Memory B cell (primary cell): ENCODE data around the gene TSGA10IP.
A peak's percentile ranks its signal among the peaks of the same experiment; 100 is the strongest.

Experiments used
- ATAC-seq: fragments of 150-1000 bp; cut with Tn5 transposase; 2 replicates; pipeline ENCODE4 v1.10.0; 2021; ENCODE audit warnings: low read depth, mild to moderate bottlenecking, moderate library complexity
- DNase-seq, 2 donors: peaks; one replicate each; pipeline ENCODE4 v3.0.0; 2022; ENCODE audit warnings: low spot score in 2 of 2
- H3K27ac Mint-ChIP-seq: one replicate; pipeline ENCODE4 v1.8.0; 2022; ENCODE audit warnings: mild to moderate bottlenecking, moderate library complexity, mixed read lengths
- H3K27me3 Mint-ChIP-seq: one replicate; pipeline ENCODE4 v1.8.0; 2022; ENCODE audit warnings: mixed read lengths
- H3K36me3 Mint-ChIP-seq: one replicate; pipeline ENCODE4 v1.8.0; 2022; ENCODE audit warnings: mild to moderate bottlenecking, mixed read lengths
- H3K4me1 Mint-ChIP-seq: one replicate; pipeline ENCODE4 v1.8.0; 2022; ENCODE audit warnings: mixed read lengths
- H3K4me3 Mint-ChIP-seq: one replicate; pipeline ENCODE4 v1.8.0; 2022; ENCODE audit warnings: mild to moderate bottlenecking, moderate library complexity, mixed read lengths
- H3K9me3 Mint-ChIP-seq: one replicate; pipeline ENCODE4 v1.8.0; 2022; ENCODE audit warnings: mixed read lengths

TSGA10IP gene

GRCh38 chr11:65945430-65945911 is at the start of gene TSGA10IP:
TSGA10IP (plus strand) TSS chr11:65945480; CDS start chr11:65945676, 196 bp downstream.
- ATAC-seq (no peak), DNase-seq (no peak)
- H3K4me1 Mint-ChIP-seq, result peaks cover 8% of the 10 kb centered on the region
- no peaks in the 10 kb centered on the region for H3K27me3 Mint-ChIP-seq
- no peak within 1 kb of the TSS for H3K27ac Mint-ChIP-seq
- H3K36me3 Mint-ChIP-seq, result no peaks in the 10 kb centered on the region
- H3K4me3 Mint-ChIP-seq, result no peak within 1 kb of the TSS
- no peaks in the 10 kb centered on the region for H3K9me3 Mint-ChIP-seq

- DNase-seq, result no peak
- H3K4me3 Mint-ChIP-seq, result peak overlapping the region; percentile 55
- H3K4me1 Mint-ChIP-seq, result peaks cover 22% of the 10 kb centered on the region
- no peaks in the 10 kb centered on the region for H3K36me3 Mint-ChIP-seq
- H3K9me3 Mint-ChIP-seq, result no peaks in the 10 kb centered on the region
- H3K27me3 Mint-ChIP-seq, result peaks cover 1% of the 10 kb centered on the region
- ATAC-seq, result no peak
- peak overlapping the region; percentile 35 for H3K27ac Mint-ChIP-seq
Observed at GRCh38 chr11:65895482-65895981, 49.7 kb upstream of the TSGA10IP start.

DNA sequence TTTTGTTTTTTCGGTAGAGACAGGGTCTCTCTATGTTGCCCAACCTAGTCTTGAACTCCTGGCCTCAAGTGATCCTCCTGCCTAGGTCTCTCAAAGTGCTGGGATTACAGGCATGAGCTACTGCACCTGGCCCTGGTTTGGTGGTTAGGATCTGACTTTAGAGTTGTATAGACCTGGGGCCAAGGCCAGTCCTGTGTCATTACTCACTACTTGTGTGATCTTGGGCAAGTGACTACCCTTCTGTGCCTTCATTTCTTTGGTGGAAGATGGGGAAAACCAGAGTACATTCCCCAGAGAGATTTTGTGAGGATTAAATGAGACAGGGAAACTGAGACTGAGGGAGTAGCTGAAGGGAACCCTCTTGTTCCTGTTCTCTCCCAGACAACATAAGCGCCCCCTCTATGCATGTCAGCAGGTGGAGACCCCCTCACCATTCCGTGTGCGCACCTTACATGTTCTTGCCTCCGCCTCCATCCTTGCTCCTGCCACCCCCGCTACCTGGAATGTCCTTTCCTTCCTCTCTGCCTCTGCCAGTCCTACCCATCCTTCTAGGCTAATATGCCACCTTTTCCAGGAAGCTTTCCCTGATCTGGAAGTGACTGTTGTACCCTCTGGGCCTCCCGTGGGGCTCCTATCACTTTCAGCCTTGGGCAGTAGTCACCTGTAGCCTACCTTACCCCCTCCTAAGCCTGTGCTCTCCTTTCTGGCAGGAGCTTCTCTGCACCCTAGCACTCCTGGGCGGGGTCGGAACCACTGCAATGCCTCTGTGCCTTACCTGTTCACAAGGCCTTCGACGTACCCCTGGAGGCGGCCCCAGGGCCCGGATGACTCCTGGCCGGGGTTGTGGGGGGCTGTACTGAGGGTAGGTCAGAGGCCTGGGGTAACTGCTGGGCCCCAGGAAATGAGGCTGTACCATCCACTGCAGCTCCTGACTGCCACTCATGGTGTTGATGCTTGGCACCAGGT is 49.0 kb upstream of the TSGA10IP start:
- H3K9me3 Mint-ChIP-seq, result no peaks in the 10 kb centered on the region
- DNase-seq, result no peak
- no peak for ATAC-seq
- H3K4me3 Mint-ChIP-seq, result no peak overlapping the region
- no peaks in the 10 kb centered on the region for H3K36me3 Mint-ChIP-seq
- H3K27me3 Mint-ChIP-seq, result peaks cover 1% of the 10 kb centered on the region
- H3K27ac Mint-ChIP-seq, result peak overlapping the region; percentile 35
- H3K4me1 Mint-ChIP-seq, result peaks cover 23% of the 10 kb centered on the region

GRCh38 chr11:65897020-65897471 is 48.2 kb upstream of the TSGA10IP start:
- no peak for DNase-seq
- Mint-ChIP-seq H3K27ac (no peak overlapping the region), H3K4me1 (peaks cover 21% of the 10 kb centered on the region), H3K27me3 (peaks cover 2% of the 10 kb centered on the region), H3K4me3 (no peak overlapping the region), H3K36me3 (no peaks in the 10 kb centered on the region), H3K9me3 (no peaks in the 10 kb centered on the region)
- ATAC-seq, result no peak

GRCh38 chr11:65898656-65899355 is 46.5 kb upstream of the TSGA10IP start:
- no peak overlapping the region for H3K27ac Mint-ChIP-seq
- peaks cover 5% of the 10 kb centered on the region for H3K27me3 Mint-ChIP-seq
- H3K4me1 Mint-ChIP-seq, result peaks cover 9% of the 10 kb centered on the region
- H3K4me3 Mint-ChIP-seq, result peak overlapping the region; percentile 81
- ATAC-seq (no peak), DNase-seq (no peak)
- H3K9me3 Mint-ChIP-seq, result no peaks in the 10 kb centered on the region
- H3K36me3 Mint-ChIP-seq, result no peaks in the 10 kb centered on the region

DNA sequence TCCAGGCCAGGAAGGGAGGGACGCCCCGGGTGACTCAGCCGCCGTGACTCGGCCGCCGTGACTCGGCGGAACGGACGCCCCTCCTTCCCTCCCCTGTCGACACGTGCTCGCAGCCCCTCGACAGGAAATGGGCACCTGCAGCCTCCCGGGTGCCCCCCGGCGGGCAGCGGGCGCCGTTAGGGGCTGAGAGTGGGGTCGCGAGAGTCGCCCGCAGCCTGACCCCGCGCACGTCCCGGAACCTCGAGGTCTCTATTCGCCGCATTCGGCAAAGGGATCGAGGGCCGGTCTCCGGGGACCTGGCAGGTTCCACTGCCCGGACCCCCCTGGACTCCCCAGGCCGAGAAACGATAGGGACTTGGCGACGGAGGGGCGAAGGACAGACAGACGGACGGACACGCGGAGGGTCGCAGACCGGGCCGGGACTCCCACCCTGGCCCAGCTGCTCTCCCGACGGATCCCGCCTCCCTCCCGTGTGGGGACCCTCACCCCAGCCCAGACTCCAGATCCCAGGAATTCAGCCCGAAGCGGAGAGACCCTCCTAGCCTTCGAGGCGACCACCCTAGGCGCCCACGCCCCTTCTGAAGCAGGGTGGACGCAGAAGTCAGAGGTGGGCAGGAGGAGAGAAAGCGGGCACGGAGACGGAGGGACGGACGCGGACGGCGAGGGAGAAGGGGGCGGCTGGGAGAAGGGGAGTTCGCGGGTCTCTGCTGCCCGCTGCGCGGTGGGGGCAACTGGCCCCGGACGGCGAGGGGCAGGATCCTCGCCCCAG is 45.7 kb upstream of the TSGA10IP start:
- Mint-ChIP-seq H3K4me3 (peak overlapping the region; percentile 70), H3K27me3 (peaks cover 6% of the 10 kb centered on the region), H3K4me1 (peaks cover 4% of the 10 kb centered on the region), H3K9me3 (no peaks in the 10 kb centered on the region), H3K36me3 (no peaks in the 10 kb centered on the region), H3K27ac (peak overlapping the region; percentile 60)
- DNase-seq (no peak), ATAC-seq (no peak)

GRCh38 chr11:65900125-65900898 is 45.0 kb upstream of the TSGA10IP start, which contains the start of gene FOSL1:
FOSL1 (minus strand) TSS chr11:65900388; CDS start chr11:65900339, 49 bp downstream.
- Mint-ChIP-seq H3K27me3 (peaks cover 6% of the 10 kb centered on the region), H3K36me3 (no peaks in the 10 kb centered on the region), H3K4me1 (peaks cover 4% of the 10 kb centered on the region), H3K9me3 (no peaks in the 10 kb centered on the region), H3K27ac (peak within 1 kb of the TSS; percentile 60), H3K4me3 (peak within 1 kb of the TSS; percentile 70)
- ATAC-seq, result peak; percentile 97
- DNase-seq, result peak; percentile 81 to 90

GRCh38 chr11:65900899-65901180 is 44.4 kb upstream of the TSGA10IP start:
- Mint-ChIP-seq H3K36me3 (no peaks in the 10 kb centered on the region), H3K27me3 (peaks cover 6% of the 10 kb centered on the region), H3K4me3 (no peak overlapping the region), H3K4me1 (peaks cover 4% of the 10 kb centered on the region), H3K27ac (peak overlapping the region; percentile 60), H3K9me3 (no peaks in the 10 kb centered on the region)
- DNase-seq (no peak), ATAC-seq (no peak)

GRCh38 chr11:65903068-65903481 is 42.2 kb upstream of the TSGA10IP start:
- DNase-seq (no peak), ATAC-seq (no peak)
- Mint-ChIP-seq H3K4me3 (no peak overlapping the region), H3K27me3 (peaks cover 12% of the 10 kb centered on the region), H3K4me1 (peaks cover 2% of the 10 kb centered on the region), H3K9me3 (no peaks in the 10 kb centered on the region), H3K27ac (no peak overlapping the region), H3K36me3 (no peaks in the 10 kb centered on the region)

GRCh38 chr11:65903715-65904114 is 41.6 kb upstream of the TSGA10IP start:
- Mint-ChIP-seq H3K9me3 (no peaks in the 10 kb centered on the region), H3K27ac (no peak overlapping the region), H3K4me1 (peaks cover 2% of the 10 kb centered on the region), H3K27me3 (peaks cover 14% of the 10 kb centered on the region), H3K4me3 (no peak overlapping the region), H3K36me3 (no peaks in the 10 kb centered on the region)
- no peak for ATAC-seq
- no peak for DNase-seq

DNA sequence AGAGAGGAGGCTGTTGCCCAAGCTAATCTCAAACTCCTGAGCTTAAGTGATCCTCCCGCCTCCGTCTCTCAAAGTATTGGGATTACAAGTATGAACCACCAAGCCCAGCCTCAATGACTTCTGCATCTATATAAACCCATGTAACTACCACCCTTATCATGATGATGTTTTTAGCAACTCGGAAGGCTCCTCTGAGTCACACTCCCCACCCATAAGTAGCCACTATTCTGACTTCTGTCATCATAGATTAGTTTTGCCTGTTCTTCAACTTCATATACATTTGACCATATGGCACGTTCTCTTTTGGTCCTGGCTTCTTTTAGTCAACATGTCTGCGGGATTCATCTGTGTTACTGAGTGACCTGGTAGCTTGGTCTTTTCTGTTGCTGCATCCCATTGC is 38.7 kb upstream of the TSGA10IP start:
- no peaks in the 10 kb centered on the region for H3K9me3 Mint-ChIP-seq
- no peak overlapping the region for H3K4me3 Mint-ChIP-seq
- ATAC-seq (no peak), DNase-seq (no peak)
- peaks cover 4% of the 10 kb centered on the region for H3K4me1 Mint-ChIP-seq
- no peak overlapping the region for H3K27ac Mint-ChIP-seq
- peaks cover 21% of the 10 kb centered on the region for H3K27me3 Mint-ChIP-seq
- no peaks in the 10 kb centered on the region for H3K36me3 Mint-ChIP-seq

DNA sequence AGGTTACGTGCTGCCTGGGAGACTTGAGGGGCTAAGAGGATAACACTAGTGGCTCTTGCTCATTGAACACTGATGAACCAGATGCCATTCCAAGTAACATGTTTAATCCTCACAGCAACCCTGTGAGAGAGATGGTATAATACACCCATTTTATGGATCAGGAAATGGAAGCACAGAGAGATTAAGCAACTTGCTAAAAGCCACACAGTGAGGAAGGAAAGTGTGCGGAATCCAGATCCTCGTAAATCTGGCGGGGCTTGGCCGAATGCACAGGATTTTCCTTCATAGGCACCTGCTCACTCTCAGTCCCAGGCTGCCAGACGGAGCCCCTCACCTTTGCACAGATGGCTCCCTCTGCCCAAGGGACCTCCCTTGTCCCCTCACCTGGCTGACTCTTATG is 37.4 kb upstream of the TSGA10IP start:
- DNase-seq, result no peak
- peaks cover 20% of the 10 kb centered on the region for H3K27me3 Mint-ChIP-seq
- ATAC-seq, result no peak
- no peaks in the 10 kb centered on the region for H3K36me3 Mint-ChIP-seq
- peaks cover 5% of the 10 kb centered on the region for H3K4me1 Mint-ChIP-seq
- no peak overlapping the region for H3K4me3 Mint-ChIP-seq
- H3K27ac Mint-ChIP-seq, result no peak overlapping the region
- H3K9me3 Mint-ChIP-seq, result no peaks in the 10 kb centered on the region
